ENCODE results near the gene MPP2. TPM values are rescaled to one million over a fixed set of nuclear protein-coding genes. Genes with fewer than 3 reads are reported as not detected.

MPP2 gene
- total RNA-seq, 1 experiment from 2014 or later: 5.6 TPM

- Histone ChIP-seq H3K27me3 (replicated peaks; ENCODE audit: control insufficient read depth, insufficient read depth, low read length) (no peaks in the 10 kb centered on the region), H3K4me3 (ENCODE audit: low read depth, low read length) (no peak overlapping the region), H3K36me3 (ENCODE audit: control insufficient read depth, insufficient read depth, low read length) (no peaks in the 10 kb centered on the region), H3K9me3 (no peaks in the 10 kb centered on the region), H3K4me1 (0 out of 2 replicates have a peak, but pooled peaks cover 3% of the 10 kb centered on the region)
- Mint-ChIP-seq H3K27me3 (ENCODE audit: insufficient read depth, unreplicated experiment) (peaks cover 6% of the 10 kb centered on the region), H3K36me3 (ENCODE audit: insufficient read depth, unreplicated experiment) (peaks cover 12% of the 10 kb centered on the region), H3K4me3 (ENCODE audit: unreplicated experiment) (peak overlapping the region; percentile 80), H3K4me1 (ENCODE audit: low read depth, unreplicated experiment) (peaks cover 7% of the 10 kb centered on the region), H3K9me3 (ENCODE audit: unreplicated experiment) (no peaks in the 10 kb centered on the region), H3K27ac (ENCODE audit: unreplicated experiment) (no peak overlapping the region)
- no TSS peak for BruUV-seq (replicated peaks)
- no peak for TF ChIP-seq CTCF (IDR thresholded peaks at IDR 0.05; ENCODE audit: insufficient read depth in 1 of 2, low read depth in 1 of 2, low read length in 1 of 2, severe bottlenecking in 1 of 2, unreplicated experiment in 1 of 2)
- DNase-seq: no peak
- POLR2A ChIA-PET: interaction anchor here (0.5 kb wide), 1 partner anchor 427 kb away, joined by 6 read pairs; the partner anchor contains the start of gene FAM171A2
- intact Hi-C loops (cut with micrococcal nuclease; ENCODE audit: unreplicated experiment): no loop called here
- CTCF ChIA-PET: no interaction called here
Observed at GRCh38 chr17:43936434-43936833, 29.1 kb upstream of the MPP2 start.

DNA sequence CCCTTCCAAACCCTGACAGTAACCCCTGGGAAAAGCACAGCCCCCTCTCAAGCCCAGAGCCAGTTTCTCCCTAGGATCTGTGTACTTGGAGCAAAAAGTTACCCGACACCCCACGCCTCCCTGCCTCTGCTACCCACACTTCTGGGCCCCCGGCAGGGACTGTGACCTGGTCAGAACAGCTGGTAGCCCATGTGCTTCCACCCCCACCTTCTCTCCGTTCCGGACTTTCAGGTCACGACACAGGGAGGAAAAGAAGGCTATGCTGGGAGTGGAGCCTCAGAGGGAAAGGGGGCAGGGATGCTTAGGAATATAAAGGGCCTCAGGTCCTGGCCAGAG is 28.6 kb upstream of the MPP2 start:
- POLR2A ChIA-PET: interaction anchor here (0.5 kb wide), 1 partner anchor 428 kb away, joined by 6 read pairs; the partner anchor contains the start of gene FAM171A2
- BruUV-seq (replicated peaks): no TSS peak

DNA sequence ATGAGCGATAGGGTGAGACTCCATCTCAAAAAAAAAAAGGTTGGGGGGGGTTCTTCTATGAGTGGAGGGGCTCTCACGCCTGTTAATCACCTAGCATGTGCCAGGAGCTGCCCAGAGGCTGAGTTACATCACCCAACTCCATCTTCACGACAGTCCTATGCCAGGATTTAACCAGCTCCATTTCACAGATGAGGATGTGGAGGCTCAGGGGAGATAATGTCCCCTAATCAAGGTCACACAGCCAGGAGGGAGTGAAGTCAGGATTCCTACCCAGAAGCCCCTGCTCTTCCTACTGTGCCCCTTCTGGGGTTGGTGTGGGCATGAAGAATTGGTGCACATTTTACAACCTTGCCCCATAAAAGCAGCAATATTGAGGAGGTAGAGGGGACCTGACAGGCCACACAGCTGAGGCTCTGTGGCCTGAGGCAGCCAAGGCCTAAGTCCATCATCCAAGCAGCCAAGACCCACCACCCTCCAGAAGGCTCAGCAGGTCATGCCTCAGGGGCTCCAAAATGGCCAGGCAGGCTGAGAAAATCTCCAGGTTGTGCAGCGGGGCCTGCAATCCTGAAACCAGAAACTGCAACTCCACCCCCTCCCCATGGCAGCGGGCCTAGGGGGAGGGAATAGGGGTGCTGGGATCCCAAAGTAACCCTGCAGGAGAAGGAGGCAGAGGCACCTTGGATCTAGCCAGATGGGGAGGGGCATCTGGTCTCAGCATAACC is 28.0 kb upstream of the MPP2 start:
- H3K9me3 ChIP-seq: no peaks in the 10 kb centered on the region
- no peak for DNase-seq
- no peak for TF ChIP-seq CTCF (IDR thresholded peaks at IDR 0.05; ENCODE audit: insufficient read depth in 1 of 2, low read depth in 1 of 2, low read length in 1 of 2, severe bottlenecking in 1 of 2, unreplicated experiment in 1 of 2)
- peaks cover 12% of the 10 kb centered on the region for H3K36me3 Mint-ChIP-seq (ENCODE audit: insufficient read depth, unreplicated experiment)
- no peaks in the 10 kb centered on the region for H3K9me3 Mint-ChIP-seq (ENCODE audit: unreplicated experiment)
- BruUV-seq (replicated peaks): no TSS peak
- H3K4me3 ChIP-seq (ENCODE audit: low read depth, low read length): no peak overlapping the region
- H3K27me3 ChIP-seq (replicated peaks; ENCODE audit: control insufficient read depth, insufficient read depth, low read length): no peaks in the 10 kb centered on the region
- H3K4me3 Mint-ChIP-seq (ENCODE audit: unreplicated experiment): no peak overlapping the region
- peaks cover 12% of the 10 kb centered on the region for H3K4me1 Mint-ChIP-seq (ENCODE audit: low read depth, unreplicated experiment)
- no peak overlapping the region for H3K27ac Mint-ChIP-seq (ENCODE audit: unreplicated experiment)
- peaks cover 6% of the 10 kb centered on the region for H3K27me3 Mint-ChIP-seq (ENCODE audit: insufficient read depth, unreplicated experiment)
- H3K4me1 ChIP-seq: 0 out of 2 replicates have a peak, but pooled peaks cover 7% of the 10 kb centered on the region
- no peaks in the 10 kb centered on the region for H3K36me3 ChIP-seq (ENCODE audit: control insufficient read depth, insufficient read depth, low read length)
- POLR2A ChIA-PET: no interaction called here
- intact Hi-C loops (cut with micrococcal nuclease; ENCODE audit: unreplicated experiment): no loop called here
- CTCF ChIA-PET: interaction anchor here (0.6 kb wide), 1 partner anchor 25 kb away, joined by 3 read pairs; no protein-coding TSS in a partner anchor

More for the DNA sequence above, 28.6 kb upstream of the MPP2 start:
- Histone ChIP-seq H3K4me1 (0 out of 2 replicates have a peak, but pooled peaks cover 5% of the 10 kb centered on the region), H3K4me3 (ENCODE audit: low read depth, low read length) (no peak overlapping the region), H3K27me3 (replicated peaks; ENCODE audit: control insufficient read depth, insufficient read depth, low read length) (no peaks in the 10 kb centered on the region), H3K9me3 (no peaks in the 10 kb centered on the region), H3K36me3 (ENCODE audit: control insufficient read depth, insufficient read depth, low read length) (no peaks in the 10 kb centered on the region)
- H3K36me3 Mint-ChIP-seq (ENCODE audit: insufficient read depth, unreplicated experiment): peaks cover 12% of the 10 kb centered on the region
- H3K27me3 Mint-ChIP-seq (ENCODE audit: insufficient read depth, unreplicated experiment): peaks cover 6% of the 10 kb centered on the region
- no peak for DNase-seq
- no peaks in the 10 kb centered on the region for H3K9me3 Mint-ChIP-seq (ENCODE audit: unreplicated experiment)
- CTCF ChIA-PET: no interaction called here
- H3K4me3 Mint-ChIP-seq (ENCODE audit: unreplicated experiment): no peak overlapping the region
- intact Hi-C loops (cut with micrococcal nuclease; ENCODE audit: unreplicated experiment): no loop called here
- no peak for TF ChIP-seq CTCF (IDR thresholded peaks at IDR 0.05; ENCODE audit: insufficient read depth in 1 of 2, low read depth in 1 of 2, low read length in 1 of 2, severe bottlenecking in 1 of 2, unreplicated experiment in 1 of 2)
- H3K27ac Mint-ChIP-seq (ENCODE audit: unreplicated experiment): no peak overlapping the region
- H3K4me1 Mint-ChIP-seq (ENCODE audit: low read depth, unreplicated experiment): peaks cover 9% of the 10 kb centered on the region

All from Caco-2 (cell line).